ENCODE data around the gene FBLN1.

The FBLN1 gene

DNA sequence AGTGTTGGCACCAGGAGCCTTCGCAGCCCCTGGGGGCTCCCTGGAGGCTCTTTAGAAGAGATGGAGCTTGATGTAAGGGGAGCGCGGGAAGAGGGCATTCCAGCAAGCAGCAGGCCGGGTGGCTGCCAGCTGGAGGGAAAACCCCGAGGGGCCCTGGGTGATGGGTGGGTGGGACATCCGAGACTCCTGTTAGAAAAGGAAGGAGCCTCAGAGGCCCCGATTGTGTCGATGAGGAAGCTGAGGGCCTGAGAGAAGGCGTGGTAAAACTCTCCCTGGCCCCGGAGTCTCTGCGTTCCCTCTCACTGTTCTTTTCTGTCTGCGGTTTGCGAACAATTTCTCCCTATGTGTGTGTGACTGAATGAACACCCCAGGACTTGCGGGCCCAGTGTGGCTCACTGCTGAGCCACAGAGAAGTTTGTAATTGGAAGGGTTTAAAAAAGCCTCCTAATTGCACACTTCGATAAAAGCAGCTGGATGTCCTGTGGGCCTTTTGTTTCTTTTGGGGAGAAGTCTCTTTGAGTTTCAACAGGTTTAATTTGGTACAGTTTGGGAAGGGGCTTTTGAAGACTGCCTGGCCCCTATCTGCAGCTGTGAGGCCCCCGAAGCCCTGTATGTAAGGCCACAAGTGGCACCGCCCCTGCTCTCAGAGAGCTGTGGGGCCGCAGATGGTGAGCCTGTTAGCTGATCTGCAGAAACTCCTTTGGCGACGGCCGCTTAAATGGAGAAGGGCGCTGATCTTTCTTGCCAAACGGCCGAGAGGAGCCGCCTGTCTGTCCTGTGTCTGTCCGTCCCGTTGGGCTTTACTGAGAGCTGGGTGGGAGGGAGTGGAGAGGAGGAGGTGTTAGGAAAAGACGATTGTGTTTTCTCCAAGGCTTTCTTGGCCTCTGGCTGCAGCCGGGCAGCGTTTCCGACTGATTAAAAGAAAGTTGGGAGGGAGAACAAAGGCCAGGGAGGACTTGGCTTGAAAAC is 2.0 kb downstream of the FBLN1 start:
- no peak for ATAC-seq

DNA sequence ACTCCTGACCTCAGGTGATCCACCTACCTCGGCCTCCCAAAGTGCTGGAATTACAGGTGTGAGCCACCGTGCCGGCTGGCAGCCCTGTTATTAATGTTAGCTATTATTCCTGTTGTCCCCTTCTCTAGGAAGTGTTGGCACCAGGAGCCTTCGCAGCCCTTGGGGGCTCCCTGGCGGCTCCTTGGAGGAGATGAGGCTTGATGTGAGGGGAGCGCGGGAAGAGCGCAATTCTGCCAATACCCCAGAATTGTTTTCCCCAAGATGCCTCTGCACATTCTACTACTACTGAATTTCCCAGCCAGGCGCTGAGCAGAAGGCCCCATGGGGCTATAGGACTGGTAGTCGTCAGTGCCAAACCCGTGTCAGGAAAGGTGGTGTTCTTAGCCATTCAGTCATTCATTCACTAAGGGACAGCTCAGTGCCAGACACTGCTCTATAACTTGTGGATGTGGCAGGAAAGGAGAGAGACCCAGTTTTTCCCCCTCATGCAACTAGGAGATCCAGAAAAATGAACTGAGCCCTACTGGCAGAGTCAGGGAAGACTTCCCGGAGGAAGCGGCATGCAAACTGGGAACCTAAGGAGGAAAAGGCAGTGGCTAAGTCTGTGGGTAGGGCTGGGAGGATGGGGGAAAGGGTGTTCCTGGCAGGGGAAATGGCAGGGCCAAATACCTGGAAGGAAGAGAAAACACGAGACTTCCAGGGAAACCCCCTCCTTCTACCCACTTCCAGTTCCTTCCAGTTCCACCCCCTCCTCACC is 3.5 kb downstream of the FBLN1 start:
- ATAC-seq = no peak

- ATAC-seq = no peak
Measured at GRCh38 chr22:45506816-45507360, 4.2 kb downstream of the FBLN1 start.

GRCh38 chr22:45507798-45508197 is 5.1 kb downstream of the FBLN1 start:
- ATAC-seq = no peak

DNA sequence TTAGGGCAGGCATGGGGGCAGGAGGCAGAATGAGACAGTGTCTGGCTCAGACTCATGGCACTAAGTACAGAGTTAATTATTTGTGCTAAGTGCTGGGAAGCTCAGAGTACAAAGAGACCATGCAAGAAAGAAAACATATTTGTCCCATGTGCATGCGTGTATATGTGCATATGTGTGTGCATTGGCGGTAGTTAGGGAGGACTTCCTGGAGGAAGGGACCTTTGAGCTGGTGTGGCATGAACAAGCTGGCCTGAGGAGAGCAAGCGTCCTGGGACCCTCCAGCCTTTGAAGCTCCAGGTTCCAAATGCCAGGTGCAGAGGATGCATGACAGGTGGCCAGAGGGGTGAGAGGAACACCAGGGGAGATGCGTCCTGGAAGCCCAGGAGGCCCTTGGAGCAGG is 6.1 kb downstream of the FBLN1 start:
- ATAC-seq = no peak

GRCh38 chr22:45510376-45511232 is 7.9 kb downstream of the FBLN1 start:
- ATAC-seq = no peak

- no peak for ATAC-seq
Measured at GRCh38 chr22:45511847-45512261, 9.2 kb downstream of the FBLN1 start.

- ATAC-seq = no peak
Measured at GRCh38 chr22:45512363-45512762, 9.7 kb downstream of the FBLN1 start.

DNA sequence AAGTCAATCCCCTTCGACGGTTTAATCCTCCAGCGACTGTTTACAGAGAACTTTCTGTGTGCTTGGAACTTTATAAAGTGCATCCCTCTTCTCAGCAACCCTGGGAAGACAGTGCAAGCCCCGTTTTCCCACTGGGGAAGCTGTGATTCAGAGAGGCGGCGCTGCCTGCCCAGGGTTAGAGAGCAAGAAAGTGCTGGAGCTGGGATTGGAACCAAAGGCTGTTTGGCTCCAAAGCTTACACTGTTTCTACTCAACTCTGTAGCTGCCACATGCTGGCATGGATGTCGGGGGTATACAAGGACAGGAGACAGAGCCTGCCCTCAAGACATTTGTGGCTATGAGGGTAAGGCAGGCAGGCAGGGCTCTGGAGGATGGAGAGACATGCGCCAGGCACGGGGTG is 13.0 kb downstream of the FBLN1 start:
- ATAC-seq = no peak

- ATAC-seq = no peak
Measured at GRCh38 chr22:45516163-45516562, 13.5 kb downstream of the FBLN1 start.

DNA sequence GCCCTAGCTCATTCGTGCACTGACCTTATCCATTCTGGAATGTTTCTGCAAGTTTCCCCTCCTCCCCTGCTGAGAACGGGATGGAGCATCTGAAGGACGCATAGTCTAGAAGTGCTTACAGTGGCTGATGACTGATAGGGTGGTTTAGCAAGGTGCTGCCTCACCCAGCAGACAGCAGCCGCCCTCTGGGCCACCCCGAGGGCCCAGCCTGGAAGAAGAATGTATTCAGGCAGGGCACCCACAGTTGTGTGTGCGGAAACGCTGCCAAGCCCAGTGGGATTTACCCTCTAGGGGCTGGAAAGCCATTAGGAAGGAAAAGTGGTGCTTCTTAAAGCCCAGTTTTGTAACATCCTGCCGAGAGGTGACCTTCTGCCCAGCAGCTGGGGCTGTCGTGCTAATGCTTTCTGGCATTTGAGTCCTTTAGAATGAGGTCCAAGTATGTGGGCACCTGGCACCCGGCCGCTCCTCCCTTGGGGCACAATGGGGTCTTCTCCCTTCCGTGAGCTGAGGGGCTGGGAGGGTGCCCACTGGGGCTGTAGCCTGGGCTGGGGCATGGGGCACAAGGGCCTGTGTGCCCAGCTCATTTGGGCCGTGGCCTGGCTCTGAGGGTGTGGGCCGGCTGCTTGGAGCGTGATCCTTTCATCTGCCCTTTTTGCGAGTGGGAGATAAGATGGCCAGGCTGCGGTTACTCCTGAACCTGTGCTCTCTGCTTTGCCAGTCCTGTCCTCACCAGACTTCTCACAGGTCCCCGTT is 14.4 kb downstream of the FBLN1 start:
- no peak for ATAC-seq

DNA sequence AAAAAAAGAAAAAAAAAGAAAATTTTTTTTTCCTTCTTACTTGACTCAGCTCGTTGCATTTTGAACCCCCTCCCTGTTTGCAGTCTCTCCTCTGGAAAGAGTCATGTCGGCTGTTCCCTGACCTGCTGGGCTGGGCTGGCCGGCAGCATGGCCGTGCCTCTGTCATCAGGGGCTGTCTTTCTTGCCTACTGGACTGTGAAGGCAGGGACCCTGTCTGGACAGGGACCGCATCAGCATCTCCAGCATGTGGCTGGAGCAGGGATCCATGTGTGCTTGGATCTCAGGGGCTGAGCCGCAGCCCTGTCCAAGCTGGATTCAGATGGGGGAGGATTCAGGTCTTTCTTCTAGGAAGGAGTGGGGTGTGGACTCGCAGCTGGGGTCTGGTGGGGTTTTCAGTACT is 15.5 kb downstream of the FBLN1 start:
- no peak for ATAC-seq

- ATAC-seq = no peak
Measured at GRCh38 chr22:45518580-45518991, 15.9 kb downstream of the FBLN1 start.

- no peak for ATAC-seq
Measured at GRCh38 chr22:45521178-45521577, 18.5 kb downstream of the FBLN1 start.

DNA sequence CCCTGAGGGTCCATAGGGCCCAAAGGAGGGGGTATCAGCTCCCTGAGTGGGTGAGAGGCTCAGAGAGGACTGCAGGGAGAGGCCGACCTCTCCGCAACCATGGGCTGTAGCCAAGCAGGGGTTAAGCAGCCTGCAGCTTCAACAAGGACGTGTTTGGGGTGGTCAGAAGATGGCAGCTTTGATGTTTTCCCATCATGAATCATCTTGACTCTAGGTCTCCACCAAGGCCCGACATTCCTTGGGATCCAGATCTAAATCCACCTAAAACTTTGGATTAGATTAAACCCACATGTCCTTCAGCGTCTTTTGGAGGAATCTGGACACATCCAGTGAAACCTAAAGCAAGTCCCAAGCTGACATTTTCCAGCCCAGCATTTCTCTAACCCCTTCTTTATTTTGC is 19.8 kb downstream of the FBLN1 start:
- no peak for ATAC-seq

DNA sequence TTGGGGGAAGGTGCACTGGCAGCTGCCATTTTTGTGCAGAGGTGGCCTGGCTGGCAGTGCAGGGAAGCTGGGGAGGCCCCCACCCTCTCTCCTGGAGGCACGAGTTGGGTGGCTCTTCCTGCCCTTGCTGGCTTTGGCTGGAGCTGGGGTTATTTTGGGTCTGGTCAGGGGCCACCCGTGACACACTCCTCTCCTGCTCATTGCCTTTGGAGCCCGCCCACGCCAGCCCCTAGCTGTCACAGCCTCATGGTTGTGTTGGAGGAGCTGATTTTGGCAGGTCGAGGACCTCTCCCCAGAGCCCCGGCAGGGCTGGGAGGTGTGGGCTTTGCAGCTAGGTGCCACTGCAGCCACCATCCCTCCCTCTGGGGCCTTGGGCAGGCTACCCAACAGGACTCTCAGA is 21.5 kb downstream of the FBLN1 start:
- ATAC-seq = no peak

- no peak for ATAC-seq
Measured at GRCh38 chr22:45524966-45525365, 22.3 kb downstream of the FBLN1 start.

DNA sequence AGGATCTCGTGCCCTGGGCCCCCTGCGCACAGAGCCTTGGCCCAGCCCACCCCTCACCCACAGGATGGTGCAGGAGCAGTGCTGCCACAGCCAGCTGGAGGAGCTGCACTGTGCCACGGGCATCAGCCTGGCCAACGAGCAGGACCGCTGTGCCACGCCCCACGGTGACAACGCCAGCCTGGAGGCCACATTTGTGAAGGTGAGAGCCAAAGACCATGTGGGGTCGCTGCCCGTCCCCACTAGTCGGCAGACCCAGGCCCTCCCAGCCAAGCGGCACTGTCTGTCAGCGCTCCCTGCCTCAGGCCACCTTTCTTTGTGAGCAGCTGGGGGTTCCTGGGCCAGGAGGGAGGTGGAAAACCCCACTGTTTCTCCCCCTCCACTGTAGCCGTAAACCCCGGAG is 22.8 kb downstream of the FBLN1 start:
- ATAC-seq = no peak

DNA sequence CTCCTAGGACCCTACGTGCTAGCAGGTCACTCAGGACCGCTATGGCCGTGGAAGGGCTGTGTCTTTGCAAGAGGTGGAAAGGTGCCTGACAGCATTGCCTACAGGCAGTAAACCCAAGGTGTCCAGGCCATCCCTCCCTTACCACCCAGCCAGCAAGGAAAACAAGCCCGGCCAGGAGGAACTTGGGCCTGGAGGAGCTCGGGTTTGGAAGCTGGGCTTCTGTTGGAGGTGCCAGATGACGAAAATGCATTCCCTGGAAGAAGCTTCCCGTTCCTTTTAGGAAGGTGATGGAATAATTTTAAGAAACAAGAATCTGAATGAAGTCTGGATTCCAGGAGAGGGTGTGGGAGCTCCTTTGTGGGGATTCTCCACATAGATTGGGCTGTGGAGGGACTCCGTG is 23.6 kb downstream of the FBLN1 start:
- no peak for ATAC-seq

DNA sequence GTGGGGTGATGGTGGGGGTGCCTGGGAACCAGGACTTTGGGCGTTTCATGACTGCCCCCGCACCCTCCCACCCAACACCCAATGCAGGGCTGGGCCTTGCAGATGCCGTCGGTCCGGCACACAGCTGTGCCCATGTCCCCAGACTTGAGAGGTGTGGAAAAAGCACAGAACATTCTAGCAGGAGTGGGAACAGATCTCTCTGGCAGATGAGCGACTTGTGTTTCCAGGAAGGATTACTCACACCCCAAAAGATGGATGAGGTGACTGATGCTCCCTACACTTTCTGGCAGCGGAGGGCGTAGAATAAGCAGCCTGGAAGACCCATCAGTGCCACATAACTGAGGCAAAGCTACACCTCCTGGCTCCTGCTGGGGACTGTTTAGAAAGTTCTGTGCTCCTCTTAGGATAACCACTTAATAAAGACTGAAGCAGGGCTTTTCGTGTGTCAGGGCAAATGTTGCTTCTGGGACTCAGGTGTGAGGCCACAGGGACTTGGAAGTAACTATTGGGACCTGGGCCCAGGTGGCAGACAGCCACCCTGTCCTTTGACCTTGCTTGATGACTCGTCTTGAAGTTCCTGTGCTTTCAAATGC is 24.2 kb downstream of the FBLN1 start:
- ATAC-seq = no peak

DNA sequence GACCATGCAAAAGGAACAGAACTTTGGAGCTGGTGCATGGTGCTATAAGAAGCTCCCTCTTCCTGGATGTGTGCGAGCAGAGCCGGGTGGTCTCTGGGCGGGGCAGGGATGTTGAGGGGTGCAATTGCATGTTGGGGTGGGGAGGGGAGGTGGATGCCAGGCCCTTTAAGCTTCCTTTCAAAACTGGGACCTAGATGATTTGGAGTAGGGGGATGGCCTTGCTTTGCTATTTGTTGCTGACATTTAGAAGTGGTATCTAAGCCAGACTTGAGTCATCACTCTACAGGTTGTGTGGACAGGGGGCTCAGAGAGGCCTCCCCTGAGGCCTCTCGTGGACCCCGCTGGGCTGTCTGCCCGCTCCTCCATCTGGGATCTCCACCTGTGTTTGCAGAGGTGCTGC is 24.8 kb downstream of the FBLN1 start:
- no peak for ATAC-seq

GRCh38 chr22:45528046-45528445 is 25.4 kb downstream of the FBLN1 start:
- ATAC-seq = no peak

All from activated CD4-positive, CD25-positive, alpha-beta regulatory T cell treated with anti-CD3 and anti-CD28 coated beads, Interleukin-2, amount 50 U/mL, for 24 hours (primary cell).